ENCODE measurements around the gene KLF12. TPM values are rescaled to one million over a fixed set of nuclear protein-coding genes. Genes with fewer than 3 reads are reported as not detected.
A peak's percentile ranks its signal among the peaks of the same experiment; 100 is the strongest.

KLF12 gene
- total RNA-seq, 4 donors from 2014 or later: 3.1 to 5.5 (median 3.2) TPM

GRCh38 chr13:74134777-74135325 lies 647 bp upstream of the KLF12 start:
- peak overlapping the region; percentile 68 for H3K4me3 ChIP-seq (ENCODE audit: low read depth, poor library complexity, severe bottlenecking)
- DNase-seq (ENCODE audit: low spot score in 2 of 2): peak in 1 of 2 donors; percentile 86
- intact Hi-C loops (cut with DNase I; ENCODE audit: low total_unique reads): loop anchor here (10.0 kb wide), 1 partner anchor 150 kb away; no protein-coding TSS in a partner anchor
- TF ChIP-seq CTCF (IDR thresholded peaks at IDR 0.05): no peak
- 1% methylated on average over 29 to 40 of the region's 63 CpGs for WGBS, 2 donors

- intact Hi-C loops (cut with DNase I; ENCODE audit: low total_unique reads): loop anchor here (10.0 kb wide), 1 partner anchor 151 kb away; no protein-coding TSS in a partner anchor
- peak; percentile 72 to 94 for DNase-seq (ENCODE audit: low spot score in 2 of 2)
- WGBS, 2 donors: 0 to 1% methylated on average over 25 to 30 of the region's 35 CpGs
- TF ChIP-seq POLR2A (IDR thresholded peaks at IDR 0.05): no peak
- no peak for TF ChIP-seq CTCF (IDR thresholded peaks at IDR 0.05)
- peak overlapping the region; percentile 68 for H3K4me3 ChIP-seq (ENCODE audit: low read depth, poor library complexity, severe bottlenecking)
Observed at GRCh38 chr13:74133657-74134201, 475 bp downstream of the KLF12 start.

GRCh38 chr13:74132776-74133656 lies 1.2 kb downstream of the KLF12 start:
- DNase-seq (ENCODE audit: low spot score in 2 of 2): peak in 1 of 2 donors; percentile 89
- intact Hi-C loops (cut with DNase I; ENCODE audit: low total_unique reads): loop anchor here (10.0 kb wide), 1 partner anchor 152 kb away; no protein-coding TSS in a partner anchor
- peak overlapping the region; percentile 22 for H3K4me3 ChIP-seq (ENCODE audit: low read depth, poor library complexity, severe bottlenecking)
- 6 to 7% methylated on average over 34 of the region's 34 CpGs for WGBS, 2 donors
- TF ChIP-seq POLR2A (IDR thresholded peaks at IDR 0.05) (no peak), CTCF (IDR thresholded peaks at IDR 0.05) (no peak)

- 33 to 39% methylated on average over 17 of the region's 17 CpGs for WGBS, 2 donors
- DNase-seq (ENCODE audit: low spot score in 2 of 2): no peak
- H3K4me3 ChIP-seq (ENCODE audit: low read depth, poor library complexity, severe bottlenecking): no peak overlapping the region
- intact Hi-C loops (cut with DNase I; ENCODE audit: low total_unique reads): loop anchor here (10.0 kb wide), 1 partner anchor 153 kb away; no protein-coding TSS in a partner anchor
- TF ChIP-seq CTCF (IDR thresholded peaks at IDR 0.05) (no peak), POLR2A (IDR thresholded peaks at IDR 0.05) (no peak)
Observed at GRCh38 chr13:74132152-74132775, 1.9 kb downstream of the KLF12 start.

GRCh38 chr13:74131227-74131626 lies 3.0 kb downstream of the KLF12 start:
- 61 to 62% methylated on average over 3 of the region's 3 CpGs for WGBS, 2 donors
- no peak overlapping the region for H3K4me3 ChIP-seq (ENCODE audit: low read depth, poor library complexity, severe bottlenecking)
- TF ChIP-seq CTCF (IDR thresholded peaks at IDR 0.05): no peak
- TF ChIP-seq POLR2A (IDR thresholded peaks at IDR 0.05): no peak
- intact Hi-C loops (cut with DNase I; ENCODE audit: low total_unique reads): loop anchor here (10.0 kb wide), 1 partner anchor 154 kb away; no protein-coding TSS in a partner anchor
- DNase-seq (ENCODE audit: low spot score in 2 of 2): no peak
